SU-DHL-6 (cell line): ENCODE results near the gene CDKN1A.

ENCODE experiments used
- CTCF ChIP-seq: fragments of 200-600 bp; sonication (generic); IDR thresholded peaks from one replicate; pipeline ENCODE4 v1.5.1; 2017; ENCODE audit warnings: antibody characterized with exemption, mild to moderate bottlenecking, low read length, moderate library complexity; ENCODE audit not compliant: insufficient read depth, poor library complexity, severe bottlenecking
- EZH2phosphoT487 ChIP-seq: fragments of 200-600 bp; sonication (generic), shearing (Covaris generic); conservative IDR thresholded peaks from 2 replicates; pipeline ENCODE4 v1.6.1; 2018; ENCODE audit warnings: mild to moderate bottlenecking, antibody characterized with exemption, low read length, moderate library complexity, mixed read lengths

GRCh38 chr6:36660771-36661471 lies 17.6 kb upstream of the CDKN1A start:
- no peak for TF ChIP-seq CTCF
- TF ChIP-seq EZH2phosphoT487: no peak
